Daoy (cell line): Measurements from ENCODE around the gene FANCC. TPM values are rescaled to one million over a fixed set of nuclear protein-coding genes. Genes with fewer than 3 reads are reported as not detected.

Experiments used
- DNase-seq: peaks from one replicate; pipeline ENCODE4 v3.0.0-alpha.2; 2015; ENCODE audit warnings: low read depth
- total RNA-seq: library from RNA; depleted of rRNA; stranded (reverse); fragments of >200 nt; shearing (Covaris generic); gene quantifications from 2 replicates; pipeline ENCODE4 v1.2.3, GENCODE V29; 2014; rRNA removed

FANCC gene, protein sequence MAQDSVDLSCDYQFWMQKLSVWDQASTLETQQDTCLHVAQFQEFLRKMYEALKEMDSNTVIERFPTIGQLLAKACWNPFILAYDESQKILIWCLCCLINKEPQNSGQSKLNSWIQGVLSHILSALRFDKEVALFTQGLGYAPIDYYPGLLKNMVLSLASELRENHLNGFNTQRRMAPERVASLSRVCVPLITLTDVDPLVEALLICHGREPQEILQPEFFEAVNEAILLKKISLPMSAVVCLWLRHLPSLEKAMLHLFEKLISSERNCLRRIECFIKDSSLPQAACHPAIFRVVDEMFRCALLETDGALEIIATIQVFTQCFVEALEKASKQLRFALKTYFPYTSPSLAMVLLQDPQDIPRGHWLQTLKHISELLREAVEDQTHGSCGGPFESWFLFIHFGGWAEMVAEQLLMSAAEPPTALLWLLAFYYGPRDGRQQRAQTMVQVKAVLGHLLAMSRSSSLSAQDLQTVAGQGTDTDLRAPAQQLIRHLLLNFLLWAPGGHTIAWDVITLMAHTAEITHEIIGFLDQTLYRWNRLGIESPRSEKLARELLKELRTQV
- total RNA-seq = 8.5 and 23.9 TPM in 2 replicates

- DNase-seq = peak; percentile 99
Observed at GRCh38 chr9:95317119-95317892, at the start of gene FANCC. FANCC (minus strand) TSS chr9:95317709; CDS start chr9:95249291, 68,418 bp downstream.

DNA sequence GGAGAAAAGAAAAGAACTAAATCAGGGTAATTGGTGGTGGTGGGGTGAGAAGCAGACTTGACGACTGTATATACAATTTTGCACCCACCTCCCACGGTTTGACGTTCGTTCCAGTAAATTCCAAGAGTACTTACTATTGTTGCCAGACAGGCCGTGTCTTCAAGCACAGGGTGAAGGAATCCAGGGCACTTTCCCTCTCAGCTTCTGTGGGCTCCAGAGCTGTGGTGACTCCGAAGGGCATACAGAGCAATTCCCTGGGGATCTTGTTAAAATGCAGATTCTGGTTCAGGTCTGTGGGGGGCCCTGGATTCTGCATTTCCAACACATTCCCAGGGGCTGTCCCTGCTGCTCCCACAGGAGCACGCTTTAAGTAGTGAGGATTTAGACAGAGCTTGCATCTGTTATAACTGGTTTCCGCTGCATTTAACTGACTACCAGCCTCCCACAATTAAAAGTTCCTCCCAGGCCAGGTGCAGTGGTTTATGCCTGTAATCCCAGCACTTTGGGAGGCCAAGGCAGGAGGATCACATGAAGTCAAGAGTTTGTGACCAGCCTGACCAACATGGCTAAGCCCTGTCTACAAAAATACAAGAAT lies 49.3 kb upstream of the FANCC start:
- no peak for DNase-seq

- no peak for DNase-seq
Observed at GRCh38 chr9:95365766-95366165, 48.3 kb upstream of the FANCC start.

DNA sequence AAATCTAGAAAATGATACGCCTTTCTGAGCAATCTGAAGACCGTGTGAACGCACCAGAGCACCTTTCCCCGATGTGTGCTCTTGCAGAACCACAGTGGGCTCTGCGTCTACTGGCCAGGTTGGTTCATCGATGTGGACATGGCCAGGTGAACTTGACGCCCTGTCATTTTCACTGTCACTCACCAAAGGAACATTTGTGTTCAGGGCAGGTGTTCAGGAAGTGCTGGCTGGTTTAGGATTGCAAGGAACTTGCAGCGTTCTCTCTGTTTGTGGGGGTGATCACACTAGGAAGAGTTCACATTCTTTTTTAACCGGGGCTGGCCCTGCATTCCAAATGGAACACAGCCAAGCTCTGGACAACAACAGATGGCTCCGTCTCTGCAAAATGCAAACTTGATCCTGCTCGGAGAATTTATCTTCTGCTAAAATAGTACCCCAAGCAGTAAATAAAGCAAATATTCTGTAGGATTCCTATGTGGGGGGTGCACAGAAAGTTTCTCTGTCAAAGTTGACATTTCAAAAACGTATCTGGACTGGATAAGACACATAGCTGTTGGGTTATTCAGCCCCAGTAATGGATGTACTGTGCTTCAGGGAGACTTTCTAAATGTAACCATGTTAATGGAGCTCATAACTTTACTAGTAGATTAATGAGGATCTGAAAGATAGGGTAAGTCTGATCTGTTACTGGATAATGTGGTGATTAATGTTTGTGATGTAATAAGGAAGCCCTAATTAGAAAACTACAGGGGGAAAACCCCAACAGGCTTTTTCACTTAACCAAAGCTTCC lies 45.7 kb upstream of the FANCC start:
- DNase-seq = no peak

GRCh38 chr9:95360866-95361265 lies 43.4 kb upstream of the FANCC start:
- no peak for DNase-seq

GRCh38 chr9:95357316-95357715 lies 39.8 kb upstream of the FANCC start:
- DNase-seq = no peak

DNA sequence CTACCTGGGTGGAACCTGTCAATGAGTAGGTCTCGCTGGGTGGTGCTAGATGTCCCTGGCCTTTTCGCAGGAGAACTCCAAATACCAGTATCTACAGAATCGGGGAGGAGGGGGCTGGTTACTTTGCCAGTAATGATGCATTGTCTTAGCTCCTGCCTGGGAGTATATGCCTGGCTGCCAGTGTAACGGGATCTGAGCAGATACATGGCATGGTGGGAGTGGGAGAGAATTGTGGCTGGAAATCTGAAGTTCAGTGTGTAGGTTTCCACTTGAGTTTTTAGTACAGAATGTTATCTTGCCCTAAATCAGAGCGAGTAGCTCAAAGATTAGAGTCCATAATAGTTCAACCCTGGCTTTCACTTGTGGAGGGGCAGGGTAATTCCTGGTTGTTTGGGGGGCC lies 38.0 kb upstream of the FANCC start:
- no peak for DNase-seq

- DNase-seq = no peak
Observed at GRCh38 chr9:95351051-95351450, 33.5 kb upstream of the FANCC start.

DNA sequence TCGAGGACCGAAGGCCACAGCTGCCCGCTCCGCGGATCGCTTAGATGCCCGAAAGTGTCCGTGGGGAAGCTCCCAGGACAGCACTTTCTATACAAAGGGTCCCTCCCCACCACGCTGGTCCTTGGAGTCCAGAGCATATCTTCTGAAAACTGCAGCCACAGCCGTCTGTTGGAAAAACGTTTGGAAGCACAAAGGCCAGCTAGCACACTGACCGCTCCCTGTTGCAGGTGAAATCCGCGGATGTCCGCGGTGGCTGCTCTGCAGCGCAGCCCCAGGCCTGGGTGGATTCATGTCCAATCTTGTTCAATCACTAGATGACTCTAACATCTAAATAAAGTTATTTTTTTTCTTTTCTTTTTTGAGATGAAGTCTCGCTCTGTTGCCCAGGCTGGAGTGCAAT lies 32.8 kb upstream of the FANCC start:
- DNase-seq = no peak

- DNase-seq = peak; percentile 30
Observed at GRCh38 chr9:95349091-95350038, 31.9 kb upstream of the FANCC start.

GRCh38 chr9:95346021-95346420 lies 28.5 kb upstream of the FANCC start:
- no peak for DNase-seq

DNA sequence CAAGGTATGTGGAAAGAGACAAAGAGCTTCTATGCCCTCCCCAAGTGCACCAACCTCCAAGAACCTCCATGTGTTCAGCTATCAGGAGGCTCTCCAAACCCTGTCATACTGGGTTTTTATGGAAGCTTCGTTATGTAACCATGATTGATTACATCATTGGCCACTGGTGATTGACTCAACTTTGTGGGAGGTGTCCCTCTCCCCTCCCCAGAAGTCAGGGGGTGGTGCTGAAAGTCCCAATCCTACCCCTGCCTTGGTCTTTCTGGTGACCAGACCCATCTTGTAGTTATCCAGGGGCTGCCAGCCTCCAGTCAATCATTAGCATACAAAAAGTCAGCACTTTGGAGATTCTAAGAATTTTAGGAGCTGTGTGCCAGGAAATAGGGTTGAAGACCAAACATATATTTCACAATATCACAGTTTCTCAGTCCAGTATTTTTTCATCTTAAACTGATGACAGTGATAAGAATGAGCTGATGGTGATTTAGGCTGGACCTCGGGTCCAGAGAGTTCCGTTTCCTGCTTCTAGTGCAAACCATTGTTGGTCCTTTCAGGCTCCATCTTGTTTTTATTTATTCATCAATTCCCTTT lies 27.3 kb upstream of the FANCC start:
- no peak for DNase-seq

DNA sequence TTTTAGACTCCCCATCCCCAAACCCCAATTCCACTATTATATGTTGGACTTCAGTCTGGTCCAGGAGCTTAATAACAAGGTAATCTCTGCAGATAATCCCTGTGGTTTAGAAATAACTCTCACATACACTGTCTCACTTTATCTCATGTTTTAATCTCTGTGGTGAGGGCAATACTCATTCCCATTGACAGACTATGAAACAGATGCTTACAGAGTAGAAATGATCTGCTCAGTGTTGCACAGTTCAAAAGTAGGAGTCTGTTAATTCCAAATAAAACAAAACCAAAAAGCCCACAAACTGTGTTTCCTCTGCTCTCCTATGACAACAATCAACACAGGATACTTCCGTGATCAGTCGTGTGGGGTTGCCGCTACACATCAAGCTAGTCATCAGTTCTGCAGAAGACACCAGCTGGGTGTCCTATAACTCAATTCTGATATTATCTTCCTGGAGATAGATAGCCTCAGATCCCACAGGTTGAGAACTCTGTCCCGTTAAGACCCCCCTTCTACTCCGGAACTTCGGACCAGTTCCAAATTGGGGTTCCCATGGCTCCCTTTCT lies 26.3 kb upstream of the FANCC start:
- no peak for DNase-seq

DNA sequence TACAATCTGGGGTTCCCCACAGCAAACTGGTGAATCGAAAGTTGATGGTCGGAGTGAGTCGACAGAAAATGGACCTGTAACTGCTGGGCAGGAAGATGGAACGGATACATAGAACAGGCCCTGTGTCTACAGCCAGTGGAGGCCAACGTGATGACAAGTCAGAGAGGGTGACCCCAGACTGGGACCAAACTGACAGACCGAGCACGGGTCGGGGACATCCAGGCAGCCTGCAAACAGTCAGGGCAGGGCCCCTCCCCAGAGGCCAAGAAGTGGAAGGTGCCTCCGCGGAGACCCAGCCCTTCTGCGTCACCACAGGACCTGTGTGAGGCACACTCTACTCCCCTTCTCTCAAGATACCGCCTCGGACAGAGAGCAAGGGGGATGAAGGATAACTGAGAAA lies 25.1 kb upstream of the FANCC start:
- no peak for DNase-seq

GRCh38 chr9:95341293-95341962 lies 23.9 kb upstream of the FANCC start:
- DNase-seq = no peak

DNA sequence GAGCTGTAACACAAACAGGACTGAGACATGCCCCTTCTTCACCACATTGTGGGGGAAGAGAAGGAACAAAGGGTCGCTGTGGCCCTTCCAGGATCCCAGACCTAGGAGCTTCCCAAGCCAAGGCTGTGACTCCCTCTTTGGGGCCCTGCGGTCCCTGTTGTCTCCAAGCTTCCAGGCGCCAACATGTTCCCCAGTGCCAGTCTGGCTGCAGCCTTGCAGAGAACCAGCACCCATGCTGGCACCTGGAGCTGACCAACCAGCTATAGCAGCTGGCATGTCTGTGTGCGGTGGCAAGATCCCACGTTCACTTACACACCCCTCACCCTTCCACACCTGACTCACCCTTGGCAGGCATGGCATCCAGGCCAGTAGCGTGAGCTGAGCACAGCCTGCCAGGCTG lies 20.7 kb upstream of the FANCC start:
- no peak for DNase-seq

DNA sequence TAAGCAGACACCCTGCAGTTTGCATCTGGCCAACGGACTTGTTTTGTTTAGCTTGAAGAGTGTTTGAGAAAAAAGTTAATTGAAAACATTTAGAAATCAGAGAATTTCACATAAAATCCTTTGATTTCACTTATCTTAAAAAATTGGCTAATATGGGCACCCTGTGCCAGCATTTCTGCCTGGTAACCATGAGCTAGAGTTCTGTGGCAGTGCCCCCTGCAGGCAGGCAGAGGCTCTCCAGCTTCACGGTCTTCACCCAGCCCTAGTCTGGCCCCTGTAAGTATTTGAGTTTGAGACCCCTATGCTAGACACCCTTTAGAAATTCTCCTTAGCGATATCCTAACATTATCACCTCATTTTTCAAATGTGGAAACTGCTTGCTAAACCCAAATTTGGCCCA lies 18.8 kb upstream of the FANCC start:
- no peak for DNase-seq

GRCh38 chr9:95333426-95333825 lies 15.9 kb upstream of the FANCC start:
- DNase-seq = no peak

DNA sequence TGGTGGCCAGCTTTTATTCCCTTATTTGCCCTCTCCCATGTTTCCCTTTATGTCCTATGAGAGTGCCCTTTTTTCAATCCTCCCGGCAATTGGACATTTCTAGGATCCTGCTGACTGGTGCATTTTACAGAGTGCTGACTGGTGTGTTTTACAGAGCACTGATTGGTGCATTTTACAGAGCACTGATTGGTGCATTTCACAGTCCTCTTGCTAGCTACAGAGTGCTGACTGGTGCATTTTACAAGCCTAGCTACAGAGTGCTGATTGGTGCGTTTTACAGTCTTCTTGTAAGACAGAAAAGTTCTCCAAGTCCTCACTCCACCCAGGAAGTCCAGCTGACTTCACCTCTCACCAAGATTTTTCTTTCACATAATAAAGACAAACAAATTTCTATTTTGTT lies 15.4 kb upstream of the FANCC start:
- DNase-seq = no peak
